NCI-H187 treated with DMSO at 0.1 percent for 48 hours (cell line): ENCODE results near the gene RNU2-63P.
"Not testable (repeated sequence)": the region's sequence is repeated elsewhere in the genome, so short reads cannot be mapped to it uniquely, and the experiment has no call there.

ENCODE experiments used
- DNase-seq: peaks from one replicate; lab custom pipeline; 2025; lab: John Stamatoyannopoulos, UW

Gene RNU2-63P

DNA sequence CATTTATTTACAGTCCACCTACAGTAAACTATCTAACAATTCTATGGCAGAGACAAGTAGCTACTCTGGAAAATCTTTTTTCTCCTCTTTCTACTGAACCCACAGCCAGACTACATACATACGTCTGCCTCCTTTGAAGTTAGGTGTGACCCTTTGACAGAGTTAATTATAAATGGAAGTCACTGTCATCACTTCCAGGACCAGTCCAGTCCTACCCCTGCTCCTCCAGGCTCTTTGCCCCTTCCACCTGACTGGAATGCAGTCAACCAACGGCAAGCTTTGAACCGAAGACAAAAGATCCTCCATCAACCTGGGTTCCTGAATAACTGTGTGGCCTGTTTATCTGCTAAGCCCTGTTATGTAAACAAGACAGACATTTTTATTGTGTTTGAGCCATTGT is 35.2 kb downstream of the RNU2-63P start:
- DNase-seq = not testable (repeated sequence)

- not testable (repeated sequence) for DNase-seq
Measured at GRCh38 chr2:87972385-87972784, 44.0 kb downstream of the RNU2-63P start.
